Loucy (cell line): ENCODE data around the gene SCD5.

Experiments used
- H2AFZ ChIP-seq: fragments of 200-600 bp; sonication (generic); 2 replicates; pipeline ENCODE4 v1.6.0; 2016; ENCODE audit warnings: antibody characterized with exemption, mild to moderate bottlenecking, low read length, moderate library complexity
- H3F3A ChIP-seq: fragments of 200-600 bp; 2 replicates; pipeline ENCODE4 v1.6.0; 2016; ENCODE audit warnings: antibody characterized with exemption, low read depth, mild to moderate bottlenecking
- H3K27me3 ChIP-seq: fragments of 200-600 bp; sonication (generic); 2 replicates; pipeline ENCODE4 v1.6.1; 2014; ENCODE audit warnings: low read length, mild to moderate bottlenecking; ENCODE audit not compliant: insufficient read depth, poor library complexity, severe bottlenecking
- H3K36me3 ChIP-seq: fragments of 200-600 bp; sonication (generic); 2 replicates; pipeline ENCODE4 v1.6.1; 2016; ENCODE audit warnings: low read length; ENCODE audit not compliant: insufficient read depth
- H3K4me1 ChIP-seq: fragments of 200-600 bp; sonication (generic); 2 replicates; pipeline ENCODE4 v1.5.1; 2014; ENCODE audit warnings: low read length, mild to moderate bottlenecking; ENCODE audit not compliant: insufficient read depth, poor library complexity, severe bottlenecking
- H3K4me2 ChIP-seq: fragments of 200-600 bp; sonication (generic); 2 replicates; pipeline ENCODE4 v1.6.0; 2014; ENCODE audit warnings: antibody characterized with exemption, low read length, low read depth, mild to moderate bottlenecking; ENCODE audit not compliant: poor library complexity, severe bottlenecking
- H3K4me3 ChIP-seq: fragments of 200-600 bp; sonication (generic); 2 replicates; pipeline ENCODE4 v1.5.1; 2014; ENCODE audit warnings: low read length, mild to moderate bottlenecking, mixed read lengths; ENCODE audit not compliant: poor library complexity, severe bottlenecking
- H3K79me2 ChIP-seq: fragments of 200-600 bp; sonication (generic); 2 replicates; pipeline ENCODE4 v1.6.1; 2014; ENCODE audit warnings: low read length; ENCODE audit not compliant: insufficient read depth
- H3K9ac ChIP-seq: fragments of 200-600 bp; sonication (generic); 2 replicates; pipeline ENCODE4 v1.6.0; 2014; ENCODE audit warnings: mild to moderate bottlenecking, low read depth, low read length, moderate library complexity; ENCODE audit not compliant: poor library complexity, severe bottlenecking
- H3K9me2 ChIP-seq: fragments of 200-600 bp; sonication (generic); replicated peaks from 2 replicates; pipeline ENCODE4 v1.6.1; 2016; ENCODE audit warnings: low read depth, low read length, mixed read lengths
- H3K9me3 ChIP-seq: fragments of 200-600 bp; sonication (generic); 2 replicates; pipeline ENCODE4 v1.6.1; 2014; ENCODE audit warnings: mild to moderate bottlenecking, antibody characterized with exemption, low read length, low read depth; ENCODE audit not compliant: insufficient read depth
- H4K20me1 ChIP-seq: fragments of 200-600 bp; sonication (generic); 2 replicates; pipeline ENCODE4 v1.6.0; 2014; ENCODE audit warnings: antibody characterized with exemption, low read length, mild to moderate bottlenecking; ENCODE audit not compliant: insufficient read depth, poor library complexity, severe bottlenecking
- EZH2phosphoT487 ChIP-seq: fragments of 200-600 bp; IDR thresholded peaks from 2 replicates; pipeline ENCODE4 v1.6.1; 2018; ENCODE audit warnings: antibody characterized with exemption, mild to moderate bottlenecking, moderate library complexity, borderline replicate concordance
- TF ChIP-seq, protein P1 (sequence below): fragments of 200-600 bp; sonication (generic); conservative IDR thresholded peaks from 2 replicates; pipeline ENCODE4 v1.5.1; 2014; ENCODE audit warnings: mild to moderate bottlenecking, antibody characterized with exemption, low read length

SCD5 gene

GRCh38 chr4:82739287-82740190, 59.1 kb downstream of the SCD5 start:
- no peaks in the 10 kb centered on the region for H4K20me1 ChIP-seq
- no peaks in the 10 kb centered on the region for H3K79me2 ChIP-seq
- no peak overlapping the region for H3K4me2 ChIP-seq
- no peaks in the 10 kb centered on the region for H3F3A ChIP-seq
- no peaks in the 10 kb centered on the region for H3K27me3 ChIP-seq
- no peaks in the 10 kb centered on the region for H3K9me2 ChIP-seq
- TF ChIP-seq, protein P1, sequence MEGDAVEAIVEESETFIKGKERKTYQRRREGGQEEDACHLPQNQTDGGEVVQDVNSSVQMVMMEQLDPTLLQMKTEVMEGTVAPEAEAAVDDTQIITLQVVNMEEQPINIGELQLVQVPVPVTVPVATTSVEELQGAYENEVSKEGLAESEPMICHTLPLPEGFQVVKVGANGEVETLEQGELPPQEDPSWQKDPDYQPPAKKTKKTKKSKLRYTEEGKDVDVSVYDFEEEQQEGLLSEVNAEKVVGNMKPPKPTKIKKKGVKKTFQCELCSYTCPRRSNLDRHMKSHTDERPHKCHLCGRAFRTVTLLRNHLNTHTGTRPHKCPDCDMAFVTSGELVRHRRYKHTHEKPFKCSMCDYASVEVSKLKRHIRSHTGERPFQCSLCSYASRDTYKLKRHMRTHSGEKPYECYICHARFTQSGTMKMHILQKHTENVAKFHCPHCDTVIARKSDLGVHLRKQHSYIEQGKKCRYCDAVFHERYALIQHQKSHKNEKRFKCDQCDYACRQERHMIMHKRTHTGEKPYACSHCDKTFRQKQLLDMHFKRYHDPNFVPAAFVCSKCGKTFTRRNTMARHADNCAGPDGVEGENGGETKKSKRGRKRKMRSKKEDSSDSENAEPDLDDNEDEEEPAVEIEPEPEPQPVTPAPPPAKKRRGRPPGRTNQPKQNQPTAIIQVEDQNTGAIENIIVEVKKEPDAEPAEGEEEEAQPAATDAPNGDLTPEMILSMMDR: peak; percentile 100
- no peak for TF ChIP-seq EZH2phosphoT487
- H3K9ac ChIP-seq: no peak overlapping the region
- no peaks in the 10 kb centered on the region for H3K9me3 ChIP-seq
- no peak overlapping the region for H3K4me3 ChIP-seq
- no peak overlapping the region for H2AFZ ChIP-seq
- no peaks in the 10 kb centered on the region for H3K36me3 ChIP-seq
- no peaks in the 10 kb centered on the region for H3K4me1 ChIP-seq

DNA sequence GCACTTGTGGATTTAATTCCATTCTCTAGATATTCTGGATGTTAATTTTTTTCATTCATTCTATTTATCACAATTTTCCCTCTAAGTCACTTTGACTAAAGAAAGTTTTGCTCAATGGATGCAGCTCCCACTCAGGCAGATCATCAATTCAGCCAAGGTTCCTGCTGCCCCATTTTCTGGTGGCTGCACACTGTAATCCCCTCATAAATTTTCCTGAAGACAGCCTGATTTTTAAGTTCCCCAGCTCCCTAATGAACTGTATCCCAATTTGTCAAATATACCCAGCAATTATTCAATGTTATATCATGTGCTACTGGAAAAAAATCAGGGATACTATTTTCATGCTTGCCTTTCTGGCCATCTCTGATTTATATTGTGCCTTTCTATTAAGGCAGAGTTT, 61.2 kb downstream of the SCD5 start:
- H3K9me3 ChIP-seq: no peaks in the 10 kb centered on the region
- H3K27me3 ChIP-seq: no peaks in the 10 kb centered on the region
- no peak overlapping the region for H3K9ac ChIP-seq
- H4K20me1 ChIP-seq: no peaks in the 10 kb centered on the region
- no peaks in the 10 kb centered on the region for H3K9me2 ChIP-seq
- TF ChIP-seq, protein P1: no peak
- TF ChIP-seq EZH2phosphoT487: no peak
- no peak overlapping the region for H3K4me3 ChIP-seq
- no peak overlapping the region for H2AFZ ChIP-seq
- H3K4me2 ChIP-seq: no peak overlapping the region
- no peaks in the 10 kb centered on the region for H3K4me1 ChIP-seq
- H3K36me3 ChIP-seq: no peaks in the 10 kb centered on the region
- no peaks in the 10 kb centered on the region for H3F3A ChIP-seq
- 0 out of 2 replicates have a peak, but pooled peaks cover under 1% of the 10 kb centered on the region for H3K79me2 ChIP-seq

GRCh38 chr4:82733636-82734035, 65.0 kb downstream of the SCD5 start:
- Histone ChIP-seq H3K9me3 (peaks cover 4% of the 10 kb centered on the region; the same call in 1 of the 2 replicates), H3K79me2 (0 out of 2 replicates have a peak, but pooled peaks cover 3% of the 10 kb centered on the region), H3K27me3 (no peaks in the 10 kb centered on the region), H2AFZ (no peak overlapping the region), H3K4me1 (no peaks in the 10 kb centered on the region), H3K4me3 (no peak overlapping the region), H3F3A (no peaks in the 10 kb centered on the region), H3K4me2 (no peak overlapping the region), H4K20me1 (no peaks in the 10 kb centered on the region), H3K9ac (no peak overlapping the region), H3K36me3 (no peaks in the 10 kb centered on the region), H3K9me2 (no peaks in the 10 kb centered on the region)
- TF ChIP-seq EZH2phosphoT487: no peak
- TF ChIP-seq, protein P1: no peak
